Activated CD4-positive, alpha-beta T cell treated with anti-CD3 and anti-CD28 coated beads for 4 hours (primary cell): ENCODE measurements around the gene ICA1L.
A peak's percentile ranks its signal among the peaks of the same experiment; 100 is the strongest.

Experiments
- DNase-seq, 2 donors: peaks; one replicate each; pipeline ENCODE4 v3.0.0-alpha.2; 2020

The ICA1L gene

DNA sequence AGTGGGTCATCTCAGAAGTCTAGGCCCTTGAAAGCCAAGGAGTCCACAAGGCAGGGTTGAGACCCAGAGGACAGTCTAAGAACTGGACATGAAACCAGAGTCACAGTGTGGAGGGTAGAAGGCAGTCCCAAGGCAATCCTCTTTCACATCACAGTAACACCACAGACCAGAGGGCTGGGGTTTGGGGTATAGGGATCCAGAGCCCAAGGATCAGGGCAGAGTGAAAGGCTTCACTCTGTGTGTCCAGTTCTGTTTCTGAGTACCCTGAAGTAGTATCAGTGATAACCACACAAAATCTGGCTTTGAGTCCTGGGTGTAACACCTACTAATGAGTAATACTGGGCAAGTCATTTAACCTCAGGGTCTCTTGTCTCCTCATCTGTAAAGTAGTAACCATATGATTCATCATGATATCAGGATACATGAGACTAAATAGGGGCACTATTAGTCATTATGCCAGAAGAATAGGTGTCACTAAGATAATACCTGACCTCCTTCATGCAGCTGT is 91.0 kb downstream of the ICA1L start:
- no peak for DNase-seq

DNA sequence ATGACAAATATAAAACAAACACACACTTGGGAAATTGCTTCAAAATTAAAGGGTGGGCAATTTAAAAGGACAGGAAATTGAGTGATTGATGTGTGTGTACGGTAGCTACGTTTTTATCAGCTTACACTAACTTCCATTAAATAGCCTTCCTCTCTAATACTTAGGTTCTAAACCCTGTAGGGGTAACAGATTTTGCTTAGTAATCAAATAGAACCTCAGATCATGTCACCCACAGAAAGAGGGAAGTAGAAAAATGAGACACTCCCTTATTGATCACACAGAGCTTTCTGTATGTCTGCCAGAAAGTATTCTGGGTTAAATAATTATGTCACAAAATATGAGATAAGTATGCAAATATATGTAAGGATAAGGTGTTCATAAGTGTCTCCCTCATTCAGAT is 93.3 kb downstream of the ICA1L start:
- DNase-seq: no peak

DNA sequence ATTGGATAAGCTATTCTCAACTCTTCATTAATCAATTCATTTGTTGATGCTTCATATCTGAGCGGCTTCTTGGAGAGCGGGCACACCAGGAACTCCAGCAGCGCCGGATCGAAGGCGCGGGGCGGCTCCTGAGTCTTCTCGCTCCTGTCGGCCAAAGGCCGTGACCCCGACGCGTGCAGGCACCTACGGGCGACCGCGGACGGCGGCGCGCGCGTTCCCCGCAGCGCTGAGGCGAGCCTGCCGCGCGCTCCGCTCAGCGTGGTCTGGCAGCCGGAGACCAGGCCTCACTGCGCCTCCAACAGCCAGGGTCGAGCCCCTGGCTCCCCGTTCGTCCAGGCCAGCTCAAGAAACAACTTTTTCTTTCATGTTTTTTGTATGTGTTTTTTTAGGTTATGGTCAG is 97.5 kb downstream of the ICA1L start:
- no peak for DNase-seq

DNA sequence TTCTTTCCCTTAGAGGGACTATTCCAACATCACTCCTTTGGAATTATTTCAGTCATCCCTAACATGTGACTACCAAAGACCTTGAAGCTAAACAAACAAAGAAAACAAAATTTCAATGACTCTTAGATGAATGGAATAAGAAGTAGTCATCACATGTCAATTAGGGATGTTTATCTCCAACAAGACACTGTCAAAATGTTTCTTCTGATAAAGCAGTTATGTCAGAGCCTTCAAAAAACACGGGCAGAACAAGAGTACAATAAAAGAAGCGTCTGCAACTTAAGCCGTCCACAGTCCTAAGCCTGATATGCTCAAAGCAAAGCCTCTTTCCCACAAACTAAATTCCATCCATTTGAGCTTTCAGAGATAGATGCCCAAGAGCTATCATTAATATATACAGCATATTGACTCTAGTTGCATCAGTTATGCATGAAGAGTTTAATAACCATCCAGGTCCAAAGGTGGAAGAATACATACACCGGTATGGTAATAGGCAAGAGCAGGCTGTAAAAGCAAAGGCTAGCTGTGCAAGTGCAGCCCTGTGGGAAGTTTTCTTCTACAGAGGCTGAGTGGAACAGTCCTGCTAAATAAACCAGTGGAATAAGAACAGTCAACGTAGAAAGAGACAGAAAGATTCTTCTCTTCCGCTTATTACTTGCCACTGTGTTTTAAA is 98.1 kb downstream of the ICA1L start:
- no peak for DNase-seq

DNA sequence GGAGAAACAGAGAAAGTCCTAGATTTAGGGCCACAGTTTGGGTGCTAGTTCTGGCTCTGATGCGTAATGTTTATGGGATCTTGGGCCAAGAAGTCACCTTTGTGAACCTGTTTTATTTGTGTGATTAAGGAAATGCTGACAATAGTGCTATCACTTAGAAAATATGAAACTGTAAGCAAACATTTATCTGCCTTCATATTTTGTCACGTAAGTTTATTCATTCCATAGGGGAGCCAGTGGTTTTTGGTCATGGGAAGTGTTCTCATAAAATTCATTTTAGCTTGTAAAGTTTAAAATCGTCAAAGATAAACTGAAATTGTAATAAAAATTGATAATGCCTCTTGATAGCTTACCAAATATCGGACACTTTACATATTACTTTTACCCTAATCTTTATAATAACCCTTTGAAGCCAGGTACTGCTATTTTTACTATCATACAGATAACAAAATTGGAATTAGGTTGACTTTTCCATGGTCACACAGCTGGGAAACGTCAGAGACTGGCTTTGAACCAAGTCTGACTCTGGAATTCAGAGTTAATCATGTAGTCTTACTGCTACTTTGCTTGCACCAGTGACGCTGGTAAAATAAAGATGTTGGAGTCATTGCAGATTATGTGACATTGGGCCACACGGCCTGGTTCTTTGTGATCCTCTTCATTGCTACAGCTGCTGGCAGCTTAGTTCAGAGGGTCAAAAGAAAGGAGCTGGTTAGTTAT is 99.7 kb downstream of the ICA1L start:
- DNase-seq: no peak

DNA sequence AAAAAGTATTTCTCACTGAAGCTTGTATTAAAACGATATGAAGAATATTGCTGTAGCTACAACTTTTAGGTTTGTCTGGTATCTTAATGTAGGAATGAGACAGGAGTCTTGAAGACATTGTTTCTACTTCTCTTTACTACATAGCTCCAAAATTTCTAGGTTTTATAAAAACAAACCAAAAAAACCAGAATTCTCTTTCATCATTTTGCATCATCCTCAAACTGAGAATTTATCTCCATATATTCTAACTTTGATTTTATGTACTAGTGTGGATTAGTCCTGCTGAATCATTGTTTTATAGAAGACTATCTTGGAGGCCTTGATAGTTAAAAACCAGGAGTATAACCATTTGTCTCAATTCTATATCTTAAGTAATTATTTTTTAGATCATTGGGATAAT is 100.2 kb downstream of the ICA1L start:
- DNase-seq: no peak

DNA sequence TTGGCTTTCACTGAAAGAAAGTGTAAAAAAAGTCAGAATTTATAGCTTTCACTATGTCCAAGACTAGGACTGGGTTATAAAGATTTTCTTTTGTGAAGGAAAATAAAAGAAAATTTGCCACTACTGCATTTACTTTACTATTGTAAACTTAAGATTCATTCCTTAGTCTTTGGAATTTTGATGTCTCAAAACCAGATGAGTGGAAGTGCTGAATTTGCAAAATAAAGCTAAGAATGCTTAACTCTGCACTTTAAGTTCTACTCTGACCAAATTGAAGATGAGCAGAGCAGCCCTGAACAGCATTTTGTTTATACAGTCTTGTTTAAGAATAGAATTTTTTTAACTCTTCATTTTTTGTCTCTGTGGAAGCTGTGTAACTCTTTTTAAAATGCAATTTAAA is 102.4 kb downstream of the ICA1L start:
- no peak for DNase-seq

DNA sequence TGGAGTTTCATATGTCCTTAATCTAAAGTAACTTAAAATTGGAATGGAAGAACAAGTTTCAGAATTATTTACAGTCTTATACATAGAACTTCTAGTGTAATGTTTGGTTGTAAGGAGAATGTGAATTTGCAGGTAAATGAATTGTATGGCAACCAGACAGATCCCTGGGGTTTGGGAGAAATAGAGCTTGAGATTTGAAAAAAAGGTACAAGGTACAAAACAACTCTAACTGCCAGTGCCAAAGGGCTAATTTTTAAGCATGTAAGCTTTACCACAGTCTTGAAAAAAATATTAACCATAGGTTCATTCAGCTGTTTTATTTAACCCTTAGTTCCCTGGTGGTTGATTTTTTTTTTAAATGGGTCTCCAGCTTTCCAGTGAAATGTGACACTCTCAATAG is 103.3 kb downstream of the ICA1L start:
- no peak for DNase-seq

DNA sequence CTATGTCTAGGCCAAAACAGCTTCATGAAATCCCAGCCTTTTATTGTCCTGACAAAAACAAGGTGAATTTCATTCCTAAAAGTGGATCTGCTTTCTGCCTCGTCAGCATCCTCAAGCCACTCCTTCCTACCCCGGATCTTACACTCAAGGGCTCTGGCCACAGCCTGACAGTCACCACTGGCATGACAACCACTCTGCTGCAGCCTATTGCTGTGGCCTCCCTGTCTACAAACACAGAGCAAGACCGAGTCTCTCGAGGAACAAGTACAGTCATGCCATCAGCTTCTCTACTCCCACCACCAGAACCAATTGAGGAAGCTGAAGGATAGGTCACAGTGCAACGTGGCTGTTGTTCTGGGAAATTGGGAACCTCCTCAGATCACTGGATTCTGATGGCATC is 106.1 kb downstream of the ICA1L start:
- DNase-seq: no peak

DNA sequence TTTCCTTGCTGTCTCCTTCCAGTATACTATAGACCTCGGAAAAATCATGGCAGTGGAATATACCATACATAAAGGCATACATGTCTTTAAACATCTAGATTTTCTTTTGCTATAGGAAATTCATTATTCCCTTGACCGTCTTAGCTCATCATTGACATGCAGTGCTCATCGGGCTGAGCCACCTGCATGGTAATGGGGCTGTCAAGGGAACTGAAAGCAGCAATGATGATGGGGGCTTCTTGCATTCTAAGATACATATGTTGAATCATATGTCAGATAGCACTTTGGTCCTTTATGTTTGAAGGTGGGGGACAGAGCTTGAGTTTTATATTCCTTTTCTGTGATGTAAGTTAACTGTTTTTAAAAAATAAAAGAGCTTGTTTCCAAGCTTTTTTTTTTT is 106.6 kb downstream of the ICA1L start:
- no peak for DNase-seq

DNA sequence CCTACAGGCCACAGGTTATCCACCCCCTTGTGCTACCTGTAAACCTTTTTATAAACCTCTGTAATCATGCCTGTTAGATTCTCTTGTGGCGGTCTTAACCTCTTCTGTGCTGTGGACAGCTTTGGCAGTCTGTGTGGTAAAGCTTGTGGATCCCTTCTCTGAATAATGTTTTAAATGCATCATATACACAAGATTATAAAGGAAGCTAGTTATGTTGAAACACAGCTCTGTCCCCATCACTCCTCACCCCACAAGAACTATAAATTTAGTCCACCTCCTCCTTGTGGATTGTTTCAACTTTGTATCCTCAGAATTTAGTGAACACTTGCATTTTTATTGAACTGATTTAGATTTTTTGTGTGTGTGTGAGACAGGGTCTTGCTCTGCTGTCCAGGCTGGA is 107.7 kb downstream of the ICA1L start:
- no peak for DNase-seq

DNA sequence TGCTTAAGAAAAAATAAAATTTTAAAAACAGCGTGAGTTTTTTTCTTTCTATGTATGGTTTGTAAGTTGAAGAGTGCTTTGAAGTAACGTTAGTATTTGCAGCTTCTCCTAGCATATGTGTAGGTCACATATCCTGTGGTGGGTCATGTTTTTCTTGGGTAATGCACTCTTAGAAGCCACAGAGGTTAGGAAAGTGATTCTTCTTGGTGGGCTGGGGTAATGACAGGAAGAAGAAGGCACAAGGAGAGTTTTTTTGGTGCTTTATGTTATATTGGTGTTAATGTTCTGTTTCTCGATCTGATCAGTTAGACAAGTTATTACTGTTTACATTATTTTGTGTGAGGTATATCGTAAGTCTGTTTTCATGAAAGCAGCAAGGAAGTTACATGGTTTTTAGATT is 109.0 kb downstream of the ICA1L start:
- peak in 1 of 2 donors; percentile 3 for DNase-seq

DNA sequence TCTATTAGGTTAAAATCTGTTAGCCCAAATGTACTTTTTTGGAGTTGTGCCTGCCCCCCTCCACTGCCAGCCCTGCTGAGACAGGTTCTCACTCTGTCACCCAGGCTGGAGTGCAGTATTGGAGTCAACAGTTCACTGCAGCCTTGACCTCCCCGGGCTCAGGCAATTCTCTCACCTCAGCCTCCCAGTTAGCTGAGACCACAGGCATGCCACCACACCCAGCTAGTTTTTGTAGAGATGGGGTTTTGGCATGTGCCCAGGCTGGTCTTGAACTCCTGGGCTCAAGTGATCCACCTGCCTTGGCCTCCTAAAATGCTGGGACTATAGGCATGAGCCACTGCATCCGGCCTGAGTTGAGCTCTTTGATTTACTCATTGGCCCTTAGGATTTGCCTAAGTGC is 110.7 kb downstream of the ICA1L start:
- DNase-seq: no peak

DNA sequence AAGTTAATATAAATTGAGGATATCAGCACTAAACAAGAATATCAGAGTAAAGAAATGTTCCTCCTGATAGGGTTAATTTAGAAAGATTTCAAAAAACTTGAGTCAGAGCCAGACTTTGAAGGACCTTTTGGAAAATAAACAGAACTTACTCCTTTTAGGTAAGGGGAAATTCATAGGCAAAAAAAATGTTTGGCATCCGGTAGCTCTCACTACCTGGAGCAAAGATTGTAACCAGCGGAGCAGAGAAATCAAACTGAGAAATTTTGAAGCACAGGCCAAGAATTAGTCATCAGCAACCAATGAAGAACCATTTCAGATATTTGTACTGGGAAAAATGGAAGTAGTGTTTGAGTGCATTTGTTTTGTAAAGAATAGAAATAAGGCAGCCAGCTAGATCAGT is 113.0 kb downstream of the ICA1L start:
- no peak for DNase-seq

DNA sequence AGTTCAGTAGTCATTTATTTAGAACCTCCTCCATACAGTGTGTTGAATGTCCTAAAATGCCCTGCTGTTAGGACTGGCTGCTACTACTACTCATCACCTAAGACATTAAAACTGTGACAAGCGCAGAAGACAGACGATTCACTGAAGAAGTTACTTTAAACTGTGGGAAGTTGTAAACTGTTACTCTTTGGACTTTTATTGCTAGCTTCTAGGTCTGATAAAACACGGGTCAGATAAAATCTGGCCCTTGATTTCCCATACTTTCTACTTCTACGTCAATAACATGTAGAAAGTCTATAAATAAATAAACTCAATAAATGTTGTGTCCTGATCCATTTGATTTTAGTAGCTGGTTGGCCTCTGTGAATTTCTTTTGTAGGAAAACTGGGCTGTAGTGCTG is 113.4 kb downstream of the ICA1L start:
- DNase-seq: no peak

DNA sequence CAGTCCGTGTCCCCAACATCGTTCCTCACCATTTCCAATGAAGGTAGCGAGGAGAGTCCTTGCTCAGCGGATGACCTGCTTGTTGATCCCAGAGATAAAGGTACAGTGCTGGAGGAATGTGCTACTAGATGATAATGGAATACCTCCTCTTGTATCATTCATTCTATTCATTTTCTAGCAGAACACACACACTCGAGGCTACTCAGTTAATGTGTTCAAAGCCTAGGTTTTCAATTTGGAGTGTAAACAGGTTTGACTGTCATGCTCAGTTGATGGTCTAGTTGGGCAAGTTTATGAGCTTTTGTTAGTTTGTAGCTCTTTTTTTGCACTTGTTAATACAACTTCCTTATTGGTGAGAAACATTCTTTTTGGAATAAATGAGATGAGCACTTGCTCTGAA is 114.2 kb downstream of the ICA1L start:
- DNase-seq: no peak

DNA sequence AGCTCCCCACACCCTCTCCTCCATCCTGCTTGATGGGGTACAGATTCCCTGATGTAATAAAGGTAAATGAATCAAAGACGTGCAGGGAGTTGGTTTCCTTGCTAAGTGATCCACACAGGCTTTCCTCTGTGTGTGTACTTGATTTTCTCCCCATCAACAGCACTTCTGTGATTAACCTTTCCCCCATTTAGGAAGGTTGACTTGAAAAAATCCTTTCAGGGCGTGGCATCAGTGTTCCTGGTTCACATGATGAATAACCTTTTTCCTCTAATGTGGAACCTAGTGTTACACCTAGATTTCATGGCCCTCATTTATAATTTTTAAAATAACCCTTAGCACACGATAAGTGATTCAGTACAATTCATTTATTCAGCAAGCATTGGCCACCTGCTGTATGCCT is 115.0 kb downstream of the ICA1L start:
- DNase-seq: no peak

DNA sequence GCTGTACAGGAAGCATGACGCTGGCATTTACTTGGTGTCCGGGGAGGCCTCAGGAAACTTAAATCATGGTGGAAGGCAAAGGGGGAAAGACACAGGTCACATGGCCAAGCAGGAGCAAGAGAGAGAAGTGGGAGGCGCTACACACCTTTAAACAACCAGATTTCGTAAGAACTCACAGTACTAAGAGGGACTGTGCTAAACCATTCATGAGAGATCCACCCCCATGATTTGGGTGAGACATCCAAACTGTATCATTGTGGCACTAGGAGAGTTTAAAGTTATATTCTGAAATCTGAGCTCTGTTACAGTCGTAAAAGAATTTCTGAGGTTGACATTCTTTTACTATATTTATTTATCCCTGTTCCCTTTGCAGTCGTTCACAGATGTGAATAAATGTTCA is 116.6 kb downstream of the ICA1L start:
- no peak for DNase-seq

DNA sequence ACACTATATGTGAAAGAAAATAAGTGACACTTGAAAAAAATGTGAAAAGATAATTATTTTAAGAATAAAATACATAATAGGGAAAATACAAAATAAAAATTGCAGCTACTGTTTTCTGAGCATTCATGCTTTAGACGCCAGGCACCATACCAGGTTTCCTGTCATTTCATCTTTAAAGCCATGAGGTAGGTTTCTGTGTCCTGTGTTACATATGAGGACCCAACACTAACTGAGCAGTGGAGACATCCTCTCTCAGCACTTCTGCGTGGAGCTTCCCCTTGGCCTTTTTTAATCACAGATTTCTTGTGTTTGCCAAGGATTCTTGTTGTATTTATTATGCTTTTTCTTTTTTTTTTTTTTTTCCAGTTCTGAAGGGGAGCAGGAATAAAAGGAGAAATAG is 119.5 kb downstream of the ICA1L start:
- no peak for DNase-seq

DNA sequence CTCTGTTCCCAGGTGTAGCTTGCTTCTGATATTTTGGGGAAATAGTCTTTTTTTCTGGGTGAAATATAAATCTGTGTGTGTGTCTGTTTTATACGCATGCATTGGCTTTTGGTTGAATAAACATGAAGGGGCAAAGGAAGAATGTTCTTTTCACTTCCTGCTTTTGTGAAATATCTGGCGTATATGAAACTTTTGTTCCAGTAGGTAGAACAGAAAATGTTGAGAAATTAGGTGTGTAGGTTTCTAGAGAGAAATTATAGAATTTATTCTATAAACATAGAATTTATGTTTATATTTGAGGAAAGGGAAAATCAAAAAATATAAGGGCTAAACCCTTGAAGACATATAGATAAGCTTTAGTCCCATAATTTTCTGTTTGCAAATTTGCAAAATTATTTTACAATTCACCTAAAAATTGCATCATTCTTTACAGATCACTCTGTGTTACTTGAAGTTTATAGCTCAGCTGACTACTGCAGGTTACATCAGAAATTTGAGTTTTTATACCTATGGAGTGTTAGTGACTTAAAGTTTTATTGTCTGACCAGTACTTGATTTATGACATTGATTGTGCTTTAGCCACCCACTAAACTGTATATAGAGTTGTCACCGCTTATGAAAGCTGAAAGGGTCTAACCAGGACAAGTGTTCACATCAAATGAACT is 120.7 kb downstream of the ICA1L start:
- no peak for DNase-seq

DNA sequence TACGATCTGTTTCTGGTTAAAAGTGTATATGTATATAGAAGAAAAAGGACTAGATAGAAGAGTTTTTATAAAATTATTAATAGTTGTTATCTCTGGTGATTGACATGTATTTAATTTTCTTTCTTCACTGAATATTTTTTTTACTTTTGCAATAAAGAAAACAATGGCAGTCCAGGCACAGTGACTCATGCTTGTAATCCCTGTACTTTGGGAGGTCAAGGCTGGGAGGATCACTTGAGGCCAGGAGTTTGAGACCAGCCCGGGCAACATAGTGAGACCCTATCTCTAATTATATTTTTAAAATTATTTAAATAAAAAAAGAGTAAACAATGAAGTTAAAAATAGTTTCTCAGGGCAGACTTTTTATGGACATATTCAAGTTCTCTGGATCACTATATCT is 122.1 kb downstream of the ICA1L start:
- no peak for DNase-seq

DNA sequence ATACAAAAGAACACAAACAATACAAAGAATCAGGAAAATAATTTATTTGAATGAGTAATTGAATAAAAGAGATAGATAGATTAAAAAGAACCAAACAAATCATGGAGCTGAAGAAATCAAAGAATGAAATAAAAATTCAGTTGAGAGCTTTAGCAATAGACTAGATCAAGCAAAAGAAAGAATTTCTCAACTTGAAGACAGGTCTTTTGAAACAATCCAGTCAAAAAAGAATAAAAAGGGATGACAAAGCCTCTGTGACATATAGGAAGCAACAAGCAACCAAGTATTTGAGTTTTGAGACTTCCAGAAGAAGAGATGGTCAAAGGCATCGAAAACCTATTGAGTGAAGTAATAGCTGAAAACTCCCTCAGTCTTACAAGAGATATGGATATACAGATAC is 128.0 kb downstream of the ICA1L start:
- no peak for DNase-seq

DNA sequence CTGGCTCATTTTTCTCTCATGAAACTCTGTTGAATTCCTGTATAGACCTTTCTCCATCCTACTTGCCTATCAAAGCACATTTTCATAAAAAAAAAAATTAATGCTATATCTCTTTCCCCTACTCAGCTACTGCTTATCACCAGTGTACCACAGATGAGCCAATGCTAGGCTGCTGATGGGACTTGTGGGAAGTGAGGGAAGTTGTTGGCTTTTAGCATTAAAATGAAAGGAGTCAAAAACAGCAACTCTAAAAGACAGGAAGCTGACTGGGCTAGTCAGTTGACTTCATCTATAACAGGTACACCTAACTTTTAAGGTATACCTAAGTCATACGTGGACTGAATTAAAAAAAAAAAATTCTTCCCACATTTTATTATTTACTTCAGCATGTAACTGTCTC is 134.7 kb downstream of the ICA1L start:
- DNase-seq: no peak

DNA sequence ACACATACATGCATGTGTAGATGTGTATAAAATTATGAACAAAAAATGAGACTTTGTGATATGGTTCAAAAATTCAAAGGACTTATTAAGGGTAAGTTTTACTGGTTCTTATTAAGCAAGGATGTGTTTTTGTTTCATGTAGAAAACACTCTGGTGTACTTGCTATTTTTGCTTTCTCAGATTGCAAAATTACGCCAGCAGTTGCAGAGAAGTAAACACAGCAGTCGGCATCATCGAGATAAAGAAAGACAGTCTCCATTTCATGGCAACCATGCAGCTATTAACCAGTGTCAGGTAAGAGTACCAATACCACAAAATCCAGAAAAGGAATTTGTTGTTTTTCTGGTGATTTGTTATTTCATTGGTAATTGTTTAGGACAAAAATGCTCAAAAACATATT is 145.5 kb downstream of the ICA1L start:
- DNase-seq: no peak
